GM12872 (cell line): ENCODE data around the gene UXS1.

Source experiments
- TF ChIP-seq, protein P1 (sequence below): IDR thresholded peaks from 3 replicates; pipeline ENCODE4 v1.5.1; 2011; ENCODE audit warnings: low read depth, mild to moderate bottlenecking, low read length, moderate library complexity; ENCODE audit not compliant: insufficient read depth

The UXS1 gene

GRCh38 chr2:106158131-106158530 is 36.0 kb downstream of the UXS1 start:
- TF ChIP-seq, protein P1, sequence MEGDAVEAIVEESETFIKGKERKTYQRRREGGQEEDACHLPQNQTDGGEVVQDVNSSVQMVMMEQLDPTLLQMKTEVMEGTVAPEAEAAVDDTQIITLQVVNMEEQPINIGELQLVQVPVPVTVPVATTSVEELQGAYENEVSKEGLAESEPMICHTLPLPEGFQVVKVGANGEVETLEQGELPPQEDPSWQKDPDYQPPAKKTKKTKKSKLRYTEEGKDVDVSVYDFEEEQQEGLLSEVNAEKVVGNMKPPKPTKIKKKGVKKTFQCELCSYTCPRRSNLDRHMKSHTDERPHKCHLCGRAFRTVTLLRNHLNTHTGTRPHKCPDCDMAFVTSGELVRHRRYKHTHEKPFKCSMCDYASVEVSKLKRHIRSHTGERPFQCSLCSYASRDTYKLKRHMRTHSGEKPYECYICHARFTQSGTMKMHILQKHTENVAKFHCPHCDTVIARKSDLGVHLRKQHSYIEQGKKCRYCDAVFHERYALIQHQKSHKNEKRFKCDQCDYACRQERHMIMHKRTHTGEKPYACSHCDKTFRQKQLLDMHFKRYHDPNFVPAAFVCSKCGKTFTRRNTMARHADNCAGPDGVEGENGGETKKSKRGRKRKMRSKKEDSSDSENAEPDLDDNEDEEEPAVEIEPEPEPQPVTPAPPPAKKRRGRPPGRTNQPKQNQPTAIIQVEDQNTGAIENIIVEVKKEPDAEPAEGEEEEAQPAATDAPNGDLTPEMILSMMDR = no peak

GRCh38 chr2:106157416-106157815 is 36.7 kb downstream of the UXS1 start:
- TF ChIP-seq, protein P1 = no peak

DNA sequence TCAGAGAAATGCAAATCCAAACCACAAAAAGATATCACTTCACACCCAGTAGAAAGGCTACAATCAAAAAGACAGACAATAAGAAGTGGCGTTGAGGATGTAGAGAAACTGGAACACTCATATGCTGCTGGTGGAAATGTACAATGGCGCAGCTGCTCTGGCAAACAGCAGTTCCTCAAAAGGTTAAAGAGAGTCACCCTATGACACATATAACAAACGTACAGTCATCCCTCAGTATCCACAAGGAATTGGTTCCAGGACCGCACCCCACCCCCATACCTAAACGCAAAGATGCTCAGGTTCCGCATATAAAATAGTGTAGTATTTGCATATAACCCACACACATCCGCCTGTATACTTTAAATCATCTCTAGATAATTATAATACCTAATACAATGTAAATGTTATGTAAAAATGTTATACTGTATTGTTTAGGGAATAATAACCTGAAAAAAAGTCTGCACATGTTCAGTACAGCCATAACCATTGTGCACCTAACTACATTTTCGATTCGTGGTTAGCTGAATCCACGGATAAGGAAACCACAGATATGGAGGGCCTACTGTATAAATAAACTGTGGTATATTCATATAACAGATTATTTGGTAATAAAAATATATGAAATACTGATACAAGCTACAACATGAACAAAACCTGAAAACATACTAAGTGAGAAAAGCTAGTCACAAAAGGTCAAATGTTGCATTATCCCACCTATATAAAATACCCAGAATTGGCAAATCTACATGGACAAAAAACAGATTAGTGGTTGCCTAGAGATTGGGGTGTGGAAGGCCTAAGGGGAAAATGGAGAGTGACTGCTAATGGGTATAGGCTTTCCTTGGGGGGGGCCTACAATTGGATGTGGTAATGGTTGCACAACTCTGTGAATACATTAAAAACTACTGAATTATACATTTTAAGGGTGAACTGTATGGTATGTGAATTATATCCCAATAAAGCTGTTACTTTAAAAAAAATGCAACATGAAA is 37.5 kb downstream of the UXS1 start:
- TF ChIP-seq, protein P1 = no peak

- TF ChIP-seq, protein P1 = no peak
Measured at GRCh38 chr2:106153781-106154180, 40.3 kb downstream of the UXS1 start.

DNA sequence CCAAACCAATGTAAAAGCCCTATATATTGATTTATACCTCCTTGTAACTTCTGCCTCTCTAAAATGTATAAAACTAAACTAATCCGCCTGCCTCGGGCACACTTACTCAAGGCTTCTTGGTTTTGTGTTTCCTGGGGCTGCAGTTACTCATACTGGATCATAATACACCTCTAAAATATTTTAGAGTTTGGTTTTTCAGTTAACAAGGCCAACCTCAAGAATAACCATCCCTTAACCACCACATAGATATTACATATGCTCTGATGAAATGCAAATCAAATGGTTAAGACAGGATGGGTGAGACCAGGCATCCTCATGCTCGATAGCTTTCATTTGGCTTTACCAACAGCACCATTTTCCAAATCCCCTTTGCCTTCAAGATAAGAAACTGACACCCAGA is 46.4 kb downstream of the UXS1 start:
- TF ChIP-seq, protein P1 = no peak

DNA sequence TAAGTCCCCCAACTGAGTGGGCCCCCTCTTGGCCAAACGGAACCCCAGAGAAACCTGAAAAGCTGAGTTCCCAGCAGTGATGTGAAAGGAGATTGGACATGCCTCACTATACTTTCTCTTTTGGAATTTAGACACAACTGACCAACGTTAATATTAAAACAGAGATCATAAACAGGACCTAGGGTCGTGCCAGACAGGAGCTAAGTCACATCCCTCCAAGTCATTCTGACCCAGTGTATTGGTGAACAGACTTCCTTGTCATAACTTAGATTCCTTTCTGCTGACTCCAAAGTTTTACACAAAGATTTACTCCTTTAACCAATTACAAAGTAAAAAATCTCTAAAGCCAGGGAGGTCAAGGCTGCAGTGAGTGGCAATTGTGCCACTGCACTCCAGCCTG is 46.9 kb downstream of the UXS1 start:
- TF ChIP-seq, protein P1 = no peak

DNA sequence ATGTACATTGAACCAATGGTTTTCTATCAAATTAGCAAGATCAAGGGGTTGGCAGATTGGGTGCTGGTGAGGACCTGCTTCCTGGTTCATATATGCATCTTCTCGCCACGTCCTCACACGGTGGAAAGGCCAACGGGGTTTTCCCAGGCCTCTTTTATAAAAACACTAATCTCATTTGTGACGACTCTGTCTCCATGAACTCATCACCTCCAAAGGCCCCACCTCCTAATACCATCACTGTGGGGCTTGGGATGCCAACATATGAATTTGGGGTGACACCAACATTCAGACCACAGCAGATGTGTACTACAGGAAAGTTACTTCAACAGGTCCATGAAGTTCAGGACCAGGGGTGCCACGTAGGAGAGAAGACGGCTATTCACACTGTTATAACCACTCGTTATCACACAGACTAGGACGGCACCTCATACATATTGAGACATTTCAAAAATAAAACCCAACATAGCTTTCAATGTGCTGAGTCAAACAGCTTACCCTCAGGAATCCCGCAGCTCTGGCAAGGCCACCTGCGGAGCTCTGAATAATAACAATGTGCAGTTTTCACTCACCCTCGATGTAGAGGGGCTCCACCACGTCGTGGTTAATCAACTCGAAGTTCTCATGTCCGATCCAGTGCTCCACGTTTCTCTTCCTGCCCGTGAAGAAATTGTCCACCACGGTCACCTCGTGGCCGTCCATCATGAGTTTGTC is 49.3 kb downstream of the UXS1 start:
- TF ChIP-seq, protein P1 = no peak
